ENCODE measurements around the gene CCDC187. TPM values are rescaled to one million over a fixed set of nuclear protein-coding genes. Genes with fewer than 3 reads are reported as not detected.

Gene CCDC187
- total RNA-seq, 4 donors from 2014 or later: 0.27 to 5.1 (median 2.2) TPM

- Histone ChIP-seq H3K36me3 (no peaks in the 10 kb centered on the region), H3K27ac (no peak overlapping the region), H3K27me3 (no peaks in the 10 kb centered on the region), H3K4me3 (no peak overlapping the region), H3K9me3 (no peaks in the 10 kb centered on the region), H3K4me1 (no peaks in the 10 kb centered on the region)
- intact Hi-C loops (cut with DNase I; ENCODE audit: low total_unique reads): no loop called here
- TF ChIP-seq CTCF (IDR thresholded peaks at IDR 0.05): no peak
- no peak for TF ChIP-seq POLR2A (IDR thresholded peaks at IDR 0.05)
- DNase-seq: no peak
Observed at GRCh38 chr9:136308702-136309053, 4.8 kb upstream of the CCDC187 start.

DNA sequence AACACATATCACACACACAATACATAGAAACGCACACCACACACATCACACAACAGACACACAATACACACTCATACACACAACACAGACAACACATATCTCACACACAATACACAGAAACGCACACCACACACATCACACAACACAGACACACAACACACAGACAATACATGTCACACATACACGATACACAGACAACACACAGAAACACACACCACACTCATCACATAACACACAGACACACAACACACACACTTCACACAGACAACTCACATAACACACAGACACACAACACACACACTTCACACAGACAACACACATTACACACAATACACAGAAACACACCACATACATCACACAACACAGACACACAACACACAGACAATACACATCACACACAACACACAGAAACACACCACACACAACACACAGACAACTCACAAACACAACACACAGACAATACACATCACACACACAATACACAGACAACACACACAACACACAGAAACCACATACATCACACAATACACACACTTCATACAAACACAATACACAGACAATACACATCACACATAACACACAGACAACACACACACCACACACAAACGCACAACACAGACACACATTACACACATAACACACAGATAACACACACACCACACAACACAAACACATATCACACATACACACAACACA, 4.3 kb upstream of the CCDC187 start:
- Histone ChIP-seq H3K27ac (no peak overlapping the region), H3K4me1 (no peaks in the 10 kb centered on the region), H3K4me3 (no peak overlapping the region), H3K9me3 (no peaks in the 10 kb centered on the region), H3K36me3 (no peaks in the 10 kb centered on the region), H3K27me3 (no peaks in the 10 kb centered on the region)
- no peak for TF ChIP-seq CTCF (IDR thresholded peaks at IDR 0.05)
- TF ChIP-seq POLR2A (IDR thresholded peaks at IDR 0.05): no peak
- intact Hi-C loops (cut with DNase I; ENCODE audit: low total_unique reads): no loop called here
- no peak for DNase-seq

DNA sequence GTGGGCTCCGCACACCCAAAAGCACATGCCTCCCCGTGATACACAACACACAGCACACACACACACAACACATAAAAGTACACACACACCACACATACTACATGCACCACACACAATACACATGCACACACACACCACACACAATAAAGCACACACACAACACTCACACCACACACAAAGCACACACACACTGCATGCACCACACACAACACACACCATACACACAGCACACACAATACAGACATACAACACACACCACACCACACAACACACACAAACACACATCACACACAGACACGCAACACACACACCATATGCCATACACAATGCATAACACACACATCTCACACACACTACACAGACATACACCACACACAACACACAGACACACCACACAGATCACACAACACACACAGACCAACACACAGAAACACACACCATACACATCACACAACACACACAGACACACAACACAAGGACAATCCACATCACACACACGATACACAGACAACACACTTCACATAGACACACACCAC, 3.4 kb upstream of the CCDC187 start:
- DNase-seq: no peak
- Histone ChIP-seq H3K27ac (no peak overlapping the region), H3K9me3 (no peaks in the 10 kb centered on the region), H3K27me3 (no peaks in the 10 kb centered on the region), H3K4me3 (no peak overlapping the region), H3K36me3 (no peaks in the 10 kb centered on the region), H3K4me1 (no peaks in the 10 kb centered on the region)
- TF ChIP-seq POLR2A (IDR thresholded peaks at IDR 0.05) (no peak), CTCF (IDR thresholded peaks at IDR 0.05) (no peak)
- intact Hi-C loops (cut with DNase I; ENCODE audit: low total_unique reads): no loop called here

DNA sequence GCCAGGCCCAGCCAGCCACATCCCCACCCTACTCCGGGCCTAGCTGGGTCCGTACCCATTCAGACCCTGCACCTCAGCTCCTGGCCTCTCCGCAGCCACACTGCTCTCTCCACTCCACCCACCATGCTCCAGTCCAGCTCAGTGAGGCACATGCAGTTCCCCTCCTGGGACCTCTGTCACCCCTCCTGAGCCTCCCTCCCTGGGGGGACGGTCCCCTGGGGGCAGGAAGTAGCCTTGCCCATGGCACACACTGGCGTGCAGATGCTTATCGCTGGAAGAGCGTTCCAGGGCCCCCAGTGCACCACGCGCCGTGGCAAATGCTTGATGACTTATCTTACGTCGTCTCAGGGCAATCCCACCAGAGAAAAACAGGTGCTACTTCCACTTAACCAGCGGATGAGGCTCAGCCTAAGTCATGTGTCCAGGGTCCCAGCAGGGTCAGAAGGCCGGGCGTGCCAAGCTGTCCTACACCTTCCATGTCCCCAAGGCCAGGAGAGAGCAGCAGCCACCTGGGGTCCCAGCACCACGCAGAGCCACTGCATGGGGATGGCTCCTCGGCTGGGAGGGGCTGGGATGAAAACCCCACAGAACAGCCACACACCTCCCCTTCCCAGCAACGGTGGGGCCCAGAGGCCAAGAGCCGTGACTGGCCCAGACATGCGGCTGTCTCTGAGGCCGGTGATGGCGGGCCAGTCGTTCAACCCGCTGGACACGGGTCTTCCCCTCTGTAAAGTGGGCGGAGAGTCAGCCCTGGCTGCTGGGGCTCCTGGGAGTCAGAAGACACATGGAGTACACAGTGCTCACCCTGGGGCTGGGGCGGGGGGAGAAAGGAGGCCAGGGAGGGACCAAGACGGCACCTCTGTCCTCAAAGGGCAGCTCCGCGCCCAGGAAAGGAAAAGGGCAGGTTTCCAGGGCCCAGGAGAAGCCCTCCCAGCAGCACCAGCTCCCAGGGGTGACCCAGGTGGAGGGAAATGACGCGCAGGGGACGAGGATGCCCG, 2.6 kb upstream of the CCDC187 start:
- Histone ChIP-seq H3K27me3 (no peaks in the 10 kb centered on the region), H3K4me3 (no peak overlapping the region), H3K4me1 (no peaks in the 10 kb centered on the region), H3K27ac (no peak overlapping the region), H3K9me3 (no peaks in the 10 kb centered on the region), H3K36me3 (no peaks in the 10 kb centered on the region)
- TF ChIP-seq POLR2A (IDR thresholded peaks at IDR 0.05) (no peak), CTCF (IDR thresholded peaks at IDR 0.05) (no peak)
- DNase-seq: no peak
- intact Hi-C loops (cut with DNase I; ENCODE audit: low total_unique reads): no loop called here

- Histone ChIP-seq H3K4me3 (no peak overlapping the region), H3K4me1 (no peaks in the 10 kb centered on the region), H3K27ac (no peak overlapping the region), H3K9me3 (no peaks in the 10 kb centered on the region), H3K36me3 (no peaks in the 10 kb centered on the region), H3K27me3 (no peaks in the 10 kb centered on the region)
- intact Hi-C loops (cut with DNase I; ENCODE audit: low total_unique reads): no loop called here
- DNase-seq: no peak
- TF ChIP-seq CTCF (IDR thresholded peaks at IDR 0.05) (no peak), POLR2A (IDR thresholded peaks at IDR 0.05) (no peak)
Observed at GRCh38 chr9:136305804-136306203, 1.9 kb upstream of the CCDC187 start.

All from uterus (tissue), 4 donors.